HL-60 (cell line): ENCODE results near the gene RASSF8.

ENCODE experiments used
- DNase-seq, 2 experiments: peaks; one replicate each; pipeline ENCODE4 v3.0.0-alpha.2; 2010 to 2020; ENCODE audit warnings: low read depth in 1 of 2, low spot score in 1 of 2
- H3K27ac ChIP-seq: fragments of 250-450 bp; sonication (Bioruptor Pico); replicated peaks from 2 replicates; pipeline ENCODE4 v1.5.1; 2020; ENCODE audit warnings: mild to moderate bottlenecking, moderate library complexity
- H3K27me3 ChIP-seq: fragments of 250-450 bp; sonication (Bioruptor Pico); 2 replicates; pipeline ENCODE4 v1.5.1; 2021; ENCODE audit warnings: mild to moderate bottlenecking, moderate library complexity; ENCODE audit not compliant: insufficient read depth, poor library complexity, severe bottlenecking
- H3K4me3 ChIP-seq: replicated peaks from 2 replicates; pipeline ENCODE4 v1.5.1; 2011; ENCODE audit warnings: mild to moderate bottlenecking, control low read depth, low read length; ENCODE audit not compliant: insufficient read depth
- CTCF ChIP-seq: IDR thresholded peaks from one replicate; pipeline ENCODE4 v1.5.1; 2011; ENCODE audit warnings: low read length, control low read depth, inconsistent platforms; ENCODE audit not compliant: insufficient read depth
- GABPA ChIP-seq: IDR thresholded peaks from 2 replicates; pipeline ENCODE4 v1.6.1; 2012; ENCODE audit warnings: low read depth
- POLR2AphosphoS5 ChIP-seq: IDR thresholded peaks from 2 replicates; pipeline ENCODE4 v1.6.1; 2012; ENCODE audit warnings: low read depth
- REST ChIP-seq: IDR thresholded peaks from 2 replicates; pipeline ENCODE4 v1.6.1; 2012; ENCODE audit warnings: low read depth; ENCODE audit not compliant: insufficient replicate concordance
- SPI1 ChIP-seq: IDR thresholded peaks from 2 replicates; pipeline ENCODE4 v1.6.1; 2012; ENCODE audit warnings: low read depth, mild to moderate bottlenecking, borderline replicate concordance

RASSF8 gene

DNA sequence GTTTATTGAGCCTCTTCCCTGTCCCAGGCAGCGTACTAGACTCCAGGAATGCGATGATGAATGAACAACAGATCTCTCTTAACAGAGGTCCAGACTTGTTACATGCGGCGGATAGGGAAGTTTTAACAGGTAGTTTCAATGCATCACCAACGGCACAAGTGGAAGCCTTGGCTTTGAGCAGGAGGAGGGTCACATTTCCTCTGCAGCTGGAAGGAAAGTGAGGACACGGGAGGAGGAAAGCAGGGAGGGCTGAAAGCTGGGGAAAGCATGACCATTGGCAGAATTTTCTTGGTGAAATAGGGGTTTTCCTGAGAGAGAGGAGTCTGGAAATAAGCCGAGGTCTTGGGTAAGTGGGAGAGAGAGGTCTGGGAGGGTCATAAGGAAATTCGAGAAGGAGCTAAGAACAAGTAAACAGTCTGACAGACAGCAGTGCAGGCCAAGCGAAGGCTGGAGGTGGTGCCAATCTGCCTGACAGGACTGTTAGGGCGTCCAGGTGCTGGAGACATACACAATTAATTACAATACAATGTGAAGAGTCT is 150.9 kb downstream of the RASSF8 start:
- no peak for TF ChIP-seq POLR2AphosphoS5
- TF ChIP-seq SPI1: no peak
- TF ChIP-seq CTCF: no peak
- TF ChIP-seq REST: no peak
- TF ChIP-seq GABPA: no peak

DNA sequence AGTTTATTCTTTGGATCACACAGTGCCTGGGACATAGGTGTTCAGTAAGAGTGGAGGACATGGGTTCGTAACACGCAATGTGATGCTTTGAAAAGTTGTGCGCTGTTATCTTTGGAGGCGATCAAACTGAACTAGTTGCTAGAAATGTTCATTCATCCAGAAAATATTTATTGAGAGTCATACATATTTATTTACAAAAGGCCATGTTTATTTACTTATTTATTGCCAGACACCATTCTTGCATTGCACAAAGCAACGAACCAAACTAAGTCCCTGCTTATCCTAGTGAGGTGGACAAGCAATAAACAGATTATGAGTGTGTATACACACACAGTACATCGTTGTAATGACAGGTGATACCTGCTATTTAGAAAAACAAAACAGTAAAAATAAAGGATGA is 153.8 kb downstream of the RASSF8 start:
- TF ChIP-seq POLR2AphosphoS5: no peak
- no peak for TF ChIP-seq GABPA
- TF ChIP-seq SPI1: no peak
- no peak for TF ChIP-seq REST
- no peak for TF ChIP-seq CTCF
- H3K27me3 ChIP-seq: no peaks in the 10 kb centered on the region
- H3K4me3 ChIP-seq: no peak overlapping the region
- no peak for DNase-seq
- H3K27ac ChIP-seq: no peak overlapping the region

More for the DNA sequence above, 150.9 kb downstream of the RASSF8 start:
- no peak for DNase-seq
- Histone ChIP-seq H3K4me3 (no peak overlapping the region), H3K27ac (no peak overlapping the region), H3K27me3 (no peaks in the 10 kb centered on the region)

GRCh38 chr12:26112703-26113147 is 154.2 kb downstream of the RASSF8 start:
- Histone ChIP-seq H3K27ac (no peak overlapping the region), H3K4me3 (no peak overlapping the region), H3K27me3 (no peaks in the 10 kb centered on the region)
- no peak for DNase-seq
- TF ChIP-seq CTCF (no peak), REST (no peak), POLR2AphosphoS5 (no peak), GABPA (no peak), SPI1 (no peak)
